ENCODE data around the gene EXOC4.

The EXOC4 gene

GRCh38 chr7:133859231-133859630, 606.4 kb downstream of the EXOC4 start:
- H3K9me3 ChIP-seq (ENCODE audit: control insufficient read depth in 2 of 2, low read length in 2 of 2) = no peaks in the 10 kb centered on the region
- no peak overlapping the region for H3K27ac ChIP-seq (ENCODE audit: low read depth in 2 of 2, low read length in 2 of 2)
- no peak overlapping the region for H3K4me3 ChIP-seq (ENCODE audit: low read length in 2 of 2)
- no peaks in the 10 kb centered on the region for H3K36me3 ChIP-seq (ENCODE audit: control insufficient read depth in 2 of 2, insufficient read depth in 2 of 2, low read length in 2 of 2)
- H3K4me1 ChIP-seq (ENCODE audit: control insufficient read depth in 2 of 2, insufficient read depth in 2 of 2, low read length in 2 of 2) = peaks cover 0 to 2% of the 10 kb centered on the region in 2 donors
- no peaks in the 10 kb centered on the region for H3K27me3 ChIP-seq (ENCODE audit: control insufficient read depth in 2 of 2, insufficient read depth in 2 of 2, low read length in 2 of 2)
- no peak overlapping the region for H3K9ac ChIP-seq (ENCODE audit: low read depth in 1 of 2, low read length in 2 of 2)

DNA sequence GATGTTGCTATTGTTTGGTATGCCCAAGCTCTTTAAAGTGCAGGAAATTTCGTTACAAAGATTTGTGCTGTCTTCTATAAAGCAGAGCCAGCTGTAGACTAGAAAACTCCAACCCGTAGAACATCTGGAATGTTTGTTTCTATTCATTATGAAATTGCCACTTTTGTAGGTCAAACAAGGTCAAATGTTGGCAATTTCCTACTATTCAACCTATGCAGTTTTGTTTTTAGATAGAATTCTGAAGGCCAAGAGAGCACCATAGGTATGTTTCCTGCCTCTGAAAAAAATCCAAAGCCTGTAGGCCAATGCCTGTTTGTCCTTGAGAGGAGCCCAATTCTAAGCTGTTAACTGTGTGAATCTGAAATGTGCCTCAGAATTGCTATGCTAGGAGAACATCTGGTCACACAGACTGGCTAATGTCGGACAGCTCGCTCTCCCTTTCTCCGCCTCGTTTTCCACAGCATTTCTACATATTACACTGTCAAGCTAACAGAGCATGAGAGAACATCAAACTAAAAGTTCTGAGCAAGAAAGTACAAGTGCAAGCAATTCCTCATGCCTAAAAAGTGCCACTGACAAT, 607.1 kb downstream of the EXOC4 start:
- Histone ChIP-seq H3K9ac (ENCODE audit: low read depth in 1 of 2, low read length in 2 of 2) (no peak overlapping the region), H3K4me1 (ENCODE audit: control insufficient read depth in 2 of 2, insufficient read depth in 2 of 2, low read length in 2 of 2) (peaks cover 0 to 2% of the 10 kb centered on the region in 2 donors), H3K27me3 (ENCODE audit: control insufficient read depth in 2 of 2, insufficient read depth in 2 of 2, low read length in 2 of 2) (no peaks in the 10 kb centered on the region), H3K27ac (ENCODE audit: low read depth in 2 of 2, low read length in 2 of 2) (no peak overlapping the region), H3K4me3 (ENCODE audit: low read length in 2 of 2) (no peak overlapping the region), H3K36me3 (ENCODE audit: control insufficient read depth in 2 of 2, insufficient read depth in 2 of 2, low read length in 2 of 2) (no peaks in the 10 kb centered on the region), H3K9me3 (ENCODE audit: control insufficient read depth in 2 of 2, low read length in 2 of 2) (no peaks in the 10 kb centered on the region)

- Histone ChIP-seq H3K27ac (ENCODE audit: low read depth in 2 of 2, low read length in 2 of 2) (no peak overlapping the region), H3K36me3 (ENCODE audit: control insufficient read depth in 2 of 2, insufficient read depth in 2 of 2, low read length in 2 of 2) (no peaks in the 10 kb centered on the region), H3K27me3 (ENCODE audit: control insufficient read depth in 2 of 2, insufficient read depth in 2 of 2, low read length in 2 of 2) (no peaks in the 10 kb centered on the region), H3K4me1 (ENCODE audit: control insufficient read depth in 2 of 2, insufficient read depth in 2 of 2, low read length in 2 of 2) (peaks cover 0 to 2% of the 10 kb centered on the region in 2 donors), H3K9me3 (ENCODE audit: control insufficient read depth in 2 of 2, low read length in 2 of 2) (no peaks in the 10 kb centered on the region), H3K4me3 (ENCODE audit: low read length in 2 of 2) (no peak overlapping the region), H3K9ac (ENCODE audit: low read depth in 1 of 2, low read length in 2 of 2) (no peak overlapping the region)
Measured at GRCh38 chr7:133860628-133861335, 607.9 kb downstream of the EXOC4 start.

GRCh38 chr7:133861876-133862275, 609.0 kb downstream of the EXOC4 start:
- H3K4me1 ChIP-seq (ENCODE audit: control insufficient read depth in 2 of 2, insufficient read depth in 2 of 2, low read length in 2 of 2) = peaks cover 0 to 2% of the 10 kb centered on the region in 2 donors
- no peak overlapping the region for H3K4me3 ChIP-seq (ENCODE audit: low read length in 2 of 2)
- no peaks in the 10 kb centered on the region for H3K36me3 ChIP-seq (ENCODE audit: control insufficient read depth in 2 of 2, insufficient read depth in 2 of 2, low read length in 2 of 2)
- no peaks in the 10 kb centered on the region for H3K27me3 ChIP-seq (ENCODE audit: control insufficient read depth in 2 of 2, insufficient read depth in 2 of 2, low read length in 2 of 2)
- no peaks in the 10 kb centered on the region for H3K9me3 ChIP-seq (ENCODE audit: control insufficient read depth in 2 of 2, low read length in 2 of 2)
- no peak overlapping the region for H3K27ac ChIP-seq (ENCODE audit: low read depth in 2 of 2, low read length in 2 of 2)
- no peak overlapping the region for H3K9ac ChIP-seq (ENCODE audit: low read depth in 1 of 2, low read length in 2 of 2)

DNA sequence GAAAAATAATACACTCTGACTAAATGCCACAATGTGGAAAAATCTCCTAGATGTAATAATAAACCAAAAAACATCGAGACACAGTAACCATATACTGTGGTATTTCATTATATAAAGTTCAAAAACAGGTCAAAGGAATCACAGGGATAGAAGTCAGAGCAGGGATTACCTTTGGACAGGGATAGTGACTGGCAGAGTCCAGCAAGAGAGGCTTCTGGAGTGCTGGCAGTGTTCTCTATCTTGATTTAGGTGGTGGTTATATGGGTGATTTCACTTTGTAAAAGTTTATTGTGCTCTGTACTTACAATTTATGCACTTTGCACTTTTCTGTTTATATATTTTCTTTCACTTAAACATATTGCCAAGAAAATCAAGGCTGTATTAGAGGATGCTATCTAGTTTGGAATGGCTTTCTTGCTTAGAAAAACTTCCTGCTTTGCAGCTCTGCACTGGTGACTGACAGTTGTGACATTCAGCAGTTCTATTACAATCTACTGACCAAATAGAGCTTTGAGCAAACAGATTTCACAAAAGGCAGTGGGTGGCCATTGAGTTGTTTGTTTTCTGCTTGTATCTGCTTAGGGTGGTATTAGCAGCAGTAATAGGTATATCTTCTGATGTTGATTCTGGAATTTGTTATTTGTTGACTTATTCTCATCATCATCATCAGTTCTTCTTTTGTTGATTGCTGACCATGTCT, 610.6 kb downstream of the EXOC4 start:
- peaks cover 0 to 2% of the 10 kb centered on the region in 2 donors for H3K4me1 ChIP-seq (ENCODE audit: control insufficient read depth in 2 of 2, insufficient read depth in 2 of 2, low read length in 2 of 2)
- H3K27me3 ChIP-seq (ENCODE audit: control insufficient read depth in 2 of 2, insufficient read depth in 2 of 2, low read length in 2 of 2) = no peaks in the 10 kb centered on the region
- H3K9ac ChIP-seq (ENCODE audit: low read depth in 1 of 2, low read length in 2 of 2) = no peak overlapping the region
- H3K27ac ChIP-seq (ENCODE audit: low read depth in 2 of 2, low read length in 2 of 2) = no peak overlapping the region
- H3K36me3 ChIP-seq (ENCODE audit: control insufficient read depth in 2 of 2, insufficient read depth in 2 of 2, low read length in 2 of 2) = no peaks in the 10 kb centered on the region
- H3K9me3 ChIP-seq (ENCODE audit: control insufficient read depth in 2 of 2, low read length in 2 of 2) = no peaks in the 10 kb centered on the region
- no peak overlapping the region for H3K4me3 ChIP-seq (ENCODE audit: low read length in 2 of 2)

DNA sequence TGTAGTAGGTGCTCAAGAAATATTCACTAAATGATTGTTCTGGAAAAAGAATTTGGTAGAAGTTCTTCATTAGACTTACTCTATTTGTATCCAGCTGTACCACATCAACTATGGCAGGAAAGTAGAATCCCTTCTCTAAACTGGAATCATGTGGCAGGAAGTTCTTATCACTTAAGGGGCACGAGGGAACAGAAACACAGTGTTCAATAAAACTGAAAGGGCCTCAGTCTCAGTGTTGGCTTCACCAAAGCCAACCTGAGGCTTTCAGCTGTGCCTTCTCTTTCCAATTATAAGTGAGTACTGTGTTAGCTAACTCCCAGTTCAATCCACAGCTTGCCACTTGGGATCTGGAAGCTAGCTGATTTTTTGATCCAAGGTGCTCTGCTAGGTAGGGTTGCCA, 616.7 kb downstream of the EXOC4 start:
- Histone ChIP-seq H3K27me3 (ENCODE audit: control insufficient read depth in 2 of 2, insufficient read depth in 2 of 2, low read length in 2 of 2) (no peaks in the 10 kb centered on the region), H3K9me3 (ENCODE audit: control insufficient read depth in 2 of 2, low read length in 2 of 2) (no peaks in the 10 kb centered on the region), H3K27ac (ENCODE audit: low read depth in 2 of 2, low read length in 2 of 2) (no peak overlapping the region), H3K4me1 (ENCODE audit: control insufficient read depth in 2 of 2, insufficient read depth in 2 of 2, low read length in 2 of 2) (no peaks in the 10 kb centered on the region), H3K9ac (ENCODE audit: low read depth in 1 of 2, low read length in 2 of 2) (no peak overlapping the region), H3K36me3 (ENCODE audit: control insufficient read depth in 2 of 2, insufficient read depth in 2 of 2, low read length in 2 of 2) (no peaks in the 10 kb centered on the region), H3K4me3 (ENCODE audit: low read length in 2 of 2) (no peak overlapping the region)

DNA sequence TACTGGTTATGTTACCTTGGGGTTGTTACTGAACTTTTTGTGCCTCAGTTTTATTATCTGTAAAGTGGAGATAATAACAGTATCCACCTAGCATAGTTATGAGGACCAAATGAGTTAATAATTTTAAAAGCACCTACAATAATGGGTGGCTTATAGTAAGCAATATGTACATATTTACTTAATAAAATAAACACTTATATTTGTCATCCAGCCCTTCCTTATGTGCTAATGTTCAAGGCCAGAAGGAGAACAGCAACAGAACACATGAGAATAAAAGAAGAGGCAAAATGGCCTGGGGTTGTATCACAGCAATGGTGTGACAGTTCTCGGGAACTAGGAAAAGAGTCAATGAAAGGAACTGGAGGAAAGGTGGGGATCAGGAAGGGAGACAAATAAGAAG, 618.9 kb downstream of the EXOC4 start:
- H3K9me3 ChIP-seq (ENCODE audit: control insufficient read depth in 2 of 2, low read length in 2 of 2) = no peaks in the 10 kb centered on the region
- H3K4me1 ChIP-seq (ENCODE audit: control insufficient read depth in 2 of 2, insufficient read depth in 2 of 2, low read length in 2 of 2) = no peaks in the 10 kb centered on the region
- H3K9ac ChIP-seq (ENCODE audit: low read depth in 1 of 2, low read length in 2 of 2) = no peak overlapping the region
- no peaks in the 10 kb centered on the region for H3K36me3 ChIP-seq (ENCODE audit: control insufficient read depth in 2 of 2, insufficient read depth in 2 of 2, low read length in 2 of 2)
- no peak overlapping the region for H3K4me3 ChIP-seq (ENCODE audit: low read length in 2 of 2)
- H3K27ac ChIP-seq (ENCODE audit: low read depth in 2 of 2, low read length in 2 of 2) = no peak overlapping the region
- H3K27me3 ChIP-seq (ENCODE audit: control insufficient read depth in 2 of 2, insufficient read depth in 2 of 2, low read length in 2 of 2) = no peaks in the 10 kb centered on the region

DNA sequence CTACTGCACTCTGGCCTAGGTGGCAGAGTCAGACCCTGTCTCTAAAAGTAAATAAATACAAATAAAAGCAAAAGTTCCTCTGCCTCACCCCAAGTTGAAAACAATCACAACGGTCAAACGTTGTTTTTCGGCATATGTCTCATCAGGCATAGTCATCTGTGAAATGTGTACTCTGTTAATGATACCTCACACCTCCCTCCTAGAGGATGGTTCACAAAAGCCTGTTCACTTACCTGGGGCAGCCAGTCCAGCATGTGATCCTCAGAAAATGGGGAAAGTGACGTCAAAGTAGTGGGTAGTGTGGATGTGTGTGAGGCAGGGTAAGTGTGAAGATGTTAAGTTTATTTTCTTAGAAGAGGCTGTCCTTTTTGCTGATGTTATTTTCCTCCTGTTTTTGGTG, 620.3 kb downstream of the EXOC4 start:
- H3K27ac ChIP-seq (ENCODE audit: low read depth in 2 of 2, low read length in 2 of 2) = no peak overlapping the region
- H3K27me3 ChIP-seq (ENCODE audit: control insufficient read depth in 2 of 2, insufficient read depth in 2 of 2, low read length in 2 of 2) = no peaks in the 10 kb centered on the region
- H3K4me1 ChIP-seq (ENCODE audit: control insufficient read depth in 2 of 2, insufficient read depth in 2 of 2, low read length in 2 of 2) = no peaks in the 10 kb centered on the region
- H3K4me3 ChIP-seq (ENCODE audit: low read length in 2 of 2) = no peak overlapping the region
- H3K9me3 ChIP-seq (ENCODE audit: control insufficient read depth in 2 of 2, low read length in 2 of 2) = no peaks in the 10 kb centered on the region
- H3K36me3 ChIP-seq (ENCODE audit: control insufficient read depth in 2 of 2, insufficient read depth in 2 of 2, low read length in 2 of 2) = no peaks in the 10 kb centered on the region
- no peak overlapping the region for H3K9ac ChIP-seq (ENCODE audit: low read depth in 1 of 2, low read length in 2 of 2)

DNA sequence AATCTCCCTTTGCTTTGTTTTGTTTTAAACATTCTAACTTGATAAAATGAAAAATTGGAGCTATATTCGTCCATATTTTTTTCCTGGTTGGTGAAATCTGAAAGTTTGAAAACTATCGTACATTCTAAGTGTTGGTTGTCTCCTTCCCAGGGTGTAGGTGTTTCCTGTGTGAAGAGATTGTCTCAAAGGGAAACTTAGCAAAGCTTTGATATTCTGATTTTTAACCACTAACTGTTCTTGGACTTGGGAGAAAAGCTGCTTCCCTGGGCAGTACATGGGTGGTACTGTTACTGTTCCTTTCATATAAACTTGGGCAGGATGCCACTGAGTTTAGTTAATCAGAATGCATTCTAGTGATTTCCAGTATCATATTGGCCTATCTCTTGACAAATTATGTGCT, 620.8 kb downstream of the EXOC4 start:
- H3K9me3 ChIP-seq (ENCODE audit: control insufficient read depth in 2 of 2, low read length in 2 of 2) = no peaks in the 10 kb centered on the region
- H3K9ac ChIP-seq (ENCODE audit: low read depth in 1 of 2, low read length in 2 of 2) = no peak overlapping the region
- no peaks in the 10 kb centered on the region for H3K36me3 ChIP-seq (ENCODE audit: control insufficient read depth in 2 of 2, insufficient read depth in 2 of 2, low read length in 2 of 2)
- no peaks in the 10 kb centered on the region for H3K4me1 ChIP-seq (ENCODE audit: control insufficient read depth in 2 of 2, insufficient read depth in 2 of 2, low read length in 2 of 2)
- H3K4me3 ChIP-seq (ENCODE audit: low read length in 2 of 2) = no peak overlapping the region
- H3K27me3 ChIP-seq (ENCODE audit: control insufficient read depth in 2 of 2, insufficient read depth in 2 of 2, low read length in 2 of 2) = no peaks in the 10 kb centered on the region
- no peak overlapping the region for H3K27ac ChIP-seq (ENCODE audit: low read depth in 2 of 2, low read length in 2 of 2)

DNA sequence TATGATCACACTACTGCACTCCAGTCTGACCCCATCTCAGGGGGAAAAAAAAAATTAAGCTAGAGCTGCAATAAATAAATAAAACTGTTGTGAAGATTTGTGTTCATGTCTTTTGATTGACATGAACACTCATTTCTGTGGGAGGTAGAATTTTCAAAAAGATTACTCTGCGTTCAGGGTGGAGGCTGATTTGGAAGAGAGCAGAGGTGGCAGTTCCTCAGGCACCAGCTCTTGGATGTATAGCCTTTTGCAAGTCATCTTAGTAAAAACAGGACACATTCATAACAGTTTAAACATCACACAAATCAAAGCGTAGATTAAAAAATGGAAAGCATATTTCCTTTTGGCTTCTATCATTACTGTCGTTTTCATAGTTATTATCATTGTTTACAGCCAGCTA, 630.7 kb downstream of the EXOC4 start:
- no peak overlapping the region for H3K4me3 ChIP-seq (ENCODE audit: low read length in 2 of 2)
- H3K4me1 ChIP-seq (ENCODE audit: control insufficient read depth in 2 of 2, insufficient read depth in 2 of 2, low read length in 2 of 2) = peaks cover 0 to 5% of the 10 kb centered on the region in 2 donors
- no peak overlapping the region for H3K27ac ChIP-seq (ENCODE audit: low read depth in 2 of 2, low read length in 2 of 2)
- no peak overlapping the region for H3K9ac ChIP-seq (ENCODE audit: low read depth in 1 of 2, low read length in 2 of 2)
- no peaks in the 10 kb centered on the region for H3K36me3 ChIP-seq (ENCODE audit: control insufficient read depth in 2 of 2, insufficient read depth in 2 of 2, low read length in 2 of 2)
- no peaks in the 10 kb centered on the region for H3K27me3 ChIP-seq (ENCODE audit: control insufficient read depth in 2 of 2, insufficient read depth in 2 of 2, low read length in 2 of 2)
- no peaks in the 10 kb centered on the region for H3K9me3 ChIP-seq (ENCODE audit: control insufficient read depth in 2 of 2, low read length in 2 of 2)
